Endothelial cell of umbilical vein (primary cell): ENCODE measurements around the gene ELF3. TPM values are rescaled to one million over a fixed set of nuclear protein-coding genes. Genes with fewer than 3 reads are reported as not detected.
"Not testable (repeated sequence)": the region's sequence is repeated elsewhere in the genome, so short reads cannot be mapped to it uniquely, and the experiment has no call there.

Experiments used
- BruUV-seq: library from RNA; stranded (reverse); fragments of 400-500 nt; replicated peaks from 2 replicates; lab custom pipeline; 2021; lab: Mats Ljungman, UMichigan
- CTCF ChIA-PET: fragments of 300-600, 350-600 bp; sonication (Branson Sonifier 250); formaldehyde crosslinking; loops from one replicate; lab custom pipeline; 2021; ENCODE audit warnings: antibody characterized with exemption, inconsistent platforms; lab: Charles Lee
- POLR2A ChIA-PET: fragments of 300-600, 350-600 bp; sonication (Branson Sonifier 250); formaldehyde crosslinking; loops from one replicate; lab custom pipeline; 2021; ENCODE audit warnings: antibody characterized with exemption, inconsistent platforms; lab: Charles Lee
- DNase-seq: peaks from one replicate; pipeline ENCODE4 v3.0.0-alpha.2; 2011; ENCODE audit warnings: low read depth, low spot score
- FAIRE-seq: peaks from 2 replicates; lab custom pipeline; 2011; peaks lifted over from hg19 to GRCh38; lab: Jason Lieb, UNC
- H2AFZ ChIP-seq: 2 replicates; pipeline ENCODE4 v1.6.0; 2012; ENCODE audit warnings: low read depth, low read length, control low read depth, inconsistent platforms
- H3K27ac ChIP-seq: 2 replicates; pipeline ENCODE4 v1.5.1; 2011; ENCODE audit warnings: low read depth, mild to moderate bottlenecking, control low read depth, low read length, moderate library complexity; ENCODE audit not compliant: insufficient read depth
- H3K27me3 ChIP-seq, 2 experiments: 2 replicates each; pipeline versions ENCODE4 v1.6.0 to v1.6.1; 2011; ENCODE audit warnings: low read length in 2 of 2, mixed read lengths in 1 of 2; ENCODE audit not compliant: control insufficient read depth in 2 of 2, insufficient read depth in 2 of 2
- H3K36me3 ChIP-seq, 2 experiments: 2 replicates in 1 of 2; 3 replicates in 1 of 2; pipeline ENCODE4 v1.5.1; 2011; ENCODE audit warnings: low read length in 2 of 2, mild to moderate bottlenecking in 1 of 2, moderate library complexity in 1 of 2; ENCODE audit not compliant: control insufficient read depth in 2 of 2, insufficient read depth in 2 of 2; ENCODE audit errors: extremely low read depth in 1 of 2
- H3K4me1 ChIP-seq: 3 replicates; pipeline ENCODE4 v1.5.1; 2011; ENCODE audit warnings: mild to moderate bottlenecking, low read length; ENCODE audit not compliant: control insufficient read depth, insufficient read depth; ENCODE audit errors: extremely low read depth
- H3K4me2 ChIP-seq: 2 replicates; pipeline ENCODE4 v1.6.1; 2011; ENCODE audit warnings: low read length, control low read depth, mixed read lengths; ENCODE audit not compliant: insufficient read depth
- H3K4me3 ChIP-seq, 3 experiments: fragments of 200-600 bp in 1 of 3; sonication (generic), shearing (Covaris generic) in 1 of 3; replicated peaks in 1 of 3; 2 replicates each; pipeline ENCODE4 v1.5.1; 2011 to 2016; ENCODE audit warnings: control low read depth in 3 of 3, low read length in 3 of 3, mild to moderate bottlenecking in 2 of 3, inconsistent platforms in 1 of 3, low read depth in 1 of 3, moderate library complexity in 1 of 3; ENCODE audit not compliant: insufficient read depth in 1 of 3
- H3K79me2 ChIP-seq: 2 replicates; pipeline ENCODE4 v1.6.0; 2012; ENCODE audit warnings: low read length, inconsistent platforms; ENCODE audit not compliant: control insufficient read depth, insufficient read depth
- H3K9ac ChIP-seq: replicated peaks from 2 replicates; pipeline ENCODE3; 2011; ENCODE audit warnings: low read length, control low read depth; ENCODE audit not compliant: insufficient read depth; ENCODE audit errors: extremely low read depth
- H3K9me1 ChIP-seq: replicated peaks from 3 replicates; pipeline ENCODE4 v1.6.0; 2011; ENCODE audit warnings: mild to moderate bottlenecking, low read length; ENCODE audit not compliant: control insufficient read depth, insufficient read depth; ENCODE audit errors: extremely low read depth
- H3K9me3 ChIP-seq: replicated peaks from 2 replicates; pipeline ENCODE4 v1.5.1; 2012; ENCODE audit warnings: low read length, inconsistent platforms; ENCODE audit not compliant: control insufficient read depth, insufficient read depth
- H4K20me1 ChIP-seq: replicated peaks from 2 replicates; pipeline ENCODE3; 2011; ENCODE audit warnings: mild to moderate bottlenecking, low read length; ENCODE audit not compliant: control insufficient read depth, insufficient read depth; ENCODE audit errors: extremely low read depth
- EZH2 ChIP-seq: IDR thresholded peaks from 2 replicates; pipeline ENCODE4 v1.6.1; 2012; ENCODE audit warnings: borderline replicate concordance, low read depth, mild to moderate bottlenecking, moderate library complexity, low read length, inconsistent platforms; ENCODE audit not compliant: severe bottlenecking
- FOS ChIP-seq: IDR thresholded peaks from 2 replicates; pipeline ENCODE4 v1.6.1; 2011; ENCODE audit warnings: mild to moderate bottlenecking, low read length, moderate library complexity, borderline replicate concordance; ENCODE audit not compliant: insufficient read depth
- GATA2 ChIP-seq: IDR thresholded peaks from 2 replicates; pipeline ENCODE4 v1.7.0; 2011; ENCODE audit warnings: low read depth, mild to moderate bottlenecking, moderate library complexity, mixed read lengths, low read length; ENCODE audit not compliant: insufficient read length, insufficient read depth
- JUN ChIP-seq: IDR thresholded peaks from 2 replicates; pipeline ENCODE4 v1.6.1; 2011; ENCODE audit warnings: borderline replicate concordance, low read depth; ENCODE audit not compliant: insufficient read length, insufficient read depth
- MAX ChIP-seq: IDR thresholded peaks from 2 replicates; pipeline ENCODE4 v1.6.1; 2011; ENCODE audit not compliant: insufficient read depth, insufficient read length
- POLR2A ChIP-seq: IDR thresholded peaks from 2 replicates; pipeline ENCODE4 v1.6.1; 2012; ENCODE audit warnings: low read depth, mild to moderate bottlenecking, control low read depth, low read length
- POLR2AphosphoS5 ChIP-seq: IDR thresholded peaks from 2 replicates; pipeline ENCODE4 v1.6.1; 2012; ENCODE audit warnings: low read depth, mild to moderate bottlenecking, control low read depth, low read length, moderate library complexity; ENCODE audit not compliant: insufficient read depth
- dilution Hi-C: fragments of 300-500 bp; cut with MboI; formaldehyde crosslinking; loops from one replicate; pipeline ENCODE4 v1.15.0; 2019; ENCODE audit warnings: low sequenced_read_pairs; ENCODE audit not compliant: extremely low pct_ligation_motif_present
- intact Hi-C: fragments of 100-400 bp; cut with micrococcal nuclease; formaldehyde crosslinking; loops from one replicate; pipeline ENCODE4 v1.10.0; 2022
- polyA plus RNA-seq, 4 experiments: library from polyadenylated mRNA; depleted of rRNA in 3 of 4; stranded (reverse) in 3 of 4; unstranded in 1 of 4; fragments of >200 nt; gene quantifications; 2 replicates each; pipeline versions ENCODE4 v1.2.1 to v1.2.3, GENCODE V29; 2011 to 2012; ENCODE audit warnings: missing spikeins in 1 of 4
- total RNA-seq: library from RNA; stranded (reverse); gene quantifications from 2 replicates; pipeline ENCODE4 v1.2.3, GENCODE V29; 2021
- TF ChIP-seq, protein P1 (sequence below), 2 donors: IDR thresholded peaks; 1 replicate in 1 of 2; 2 replicates in 1 of 2; pipeline ENCODE4 v1.5.1; 2011; ENCODE audit warnings: low read length in 2 of 2, mild to moderate bottlenecking in 2 of 2, moderate library complexity in 2 of 2, control low read depth in 1 of 2, inconsistent platforms in 1 of 2, low read depth in 1 of 2; ENCODE audit not compliant: insufficient read depth in 1 of 2; ENCODE audit errors: extremely low read depth in 1 of 2

Gene ELF3
- total and polyA plus RNA-seq, 2 donors (not counting 3 experiments of a cell fraction or from before 2014, with no cell fraction given): 0.07 to 0.29 TPM

- dilution Hi-C loops (no loop called here), intact Hi-C loops (no loop called here)
- DNase-seq: no peak
- peaks cover 0 to 3% of the 10 kb centered on the region in 2 experiments for H3K27me3 ChIP-seq
- TF ChIP-seq JUN: no peak
- no peak for TF ChIP-seq GATA2
- TF ChIP-seq POLR2AphosphoS5: no peak
- TF ChIP-seq MAX: no peak
- no peak for TF ChIP-seq EZH2
- TF ChIP-seq FOS: no peak
- TF ChIP-seq, protein P1, sequence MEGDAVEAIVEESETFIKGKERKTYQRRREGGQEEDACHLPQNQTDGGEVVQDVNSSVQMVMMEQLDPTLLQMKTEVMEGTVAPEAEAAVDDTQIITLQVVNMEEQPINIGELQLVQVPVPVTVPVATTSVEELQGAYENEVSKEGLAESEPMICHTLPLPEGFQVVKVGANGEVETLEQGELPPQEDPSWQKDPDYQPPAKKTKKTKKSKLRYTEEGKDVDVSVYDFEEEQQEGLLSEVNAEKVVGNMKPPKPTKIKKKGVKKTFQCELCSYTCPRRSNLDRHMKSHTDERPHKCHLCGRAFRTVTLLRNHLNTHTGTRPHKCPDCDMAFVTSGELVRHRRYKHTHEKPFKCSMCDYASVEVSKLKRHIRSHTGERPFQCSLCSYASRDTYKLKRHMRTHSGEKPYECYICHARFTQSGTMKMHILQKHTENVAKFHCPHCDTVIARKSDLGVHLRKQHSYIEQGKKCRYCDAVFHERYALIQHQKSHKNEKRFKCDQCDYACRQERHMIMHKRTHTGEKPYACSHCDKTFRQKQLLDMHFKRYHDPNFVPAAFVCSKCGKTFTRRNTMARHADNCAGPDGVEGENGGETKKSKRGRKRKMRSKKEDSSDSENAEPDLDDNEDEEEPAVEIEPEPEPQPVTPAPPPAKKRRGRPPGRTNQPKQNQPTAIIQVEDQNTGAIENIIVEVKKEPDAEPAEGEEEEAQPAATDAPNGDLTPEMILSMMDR (IDR thresholded peaks at IDR 0.05; ENCODE audit: extremely low read depth in 1 of 2, insufficient read depth in 1 of 2, low read depth in 1 of 2, low read length in 2 of 2): no peak
- no peak for TF ChIP-seq POLR2A
- no peaks in the 10 kb centered on the region for H3K9me1 ChIP-seq
- H3K4me1 ChIP-seq: peaks cover 11% of the 10 kb centered on the region
- no peak for FAIRE-seq
- no peaks in the 10 kb centered on the region for H4K20me1 ChIP-seq
- H3K4me2 ChIP-seq: no peak overlapping the region
- no peak overlapping the region for H3K27ac ChIP-seq
- no peak overlapping the region for H3K9ac ChIP-seq
- ChIA-PET CTCF (interaction anchor here (0.7 to 1.0 kb wide), 3 partner anchors 26 to 289 kb away, joined by 3 to 5 read pairs (median 4); no protein-coding TSS in a partner anchor), POLR2A (no interaction called here)
- no peak overlapping the region for H3K4me3 ChIP-seq
- no TSS peak for BruUV-seq
- H3K79me2 ChIP-seq: no peaks in the 10 kb centered on the region
- H3K9me3 ChIP-seq: no peaks in the 10 kb centered on the region
- H2AFZ ChIP-seq: no peak overlapping the region
- H3K36me3 ChIP-seq: no peaks in the 10 kb centered on the region
Measured at GRCh38 chr1:202061055-202061454, 50.7 kb downstream of the ELF3 start.

DNA sequence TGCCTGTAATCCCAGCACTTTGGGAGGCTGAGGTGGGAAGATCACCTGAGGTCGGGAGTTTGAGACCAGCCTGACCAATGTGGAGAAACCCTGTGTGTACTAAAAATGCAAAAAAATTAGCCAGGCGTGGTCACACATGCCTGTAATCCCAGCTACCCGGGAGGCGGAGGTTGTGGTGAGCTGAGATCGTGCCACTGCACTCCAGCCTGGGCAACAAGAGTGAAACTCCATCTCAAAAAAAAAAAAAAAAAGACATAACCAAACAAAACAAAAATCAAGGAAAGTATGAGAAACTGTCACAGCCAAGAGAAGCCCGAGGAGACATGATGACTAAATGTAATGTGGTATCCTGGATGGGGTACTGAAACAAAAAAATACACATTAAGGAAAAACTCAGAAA lies 51.4 kb downstream of the ELF3 start:
- H3K27ac ChIP-seq, intact Hi-C loops, BruUV-seq, H4K20me1 ChIP-seq, H3K9ac ChIP-seq, H3K4me3 ChIP-seq, H2AFZ ChIP-seq, FAIRE-seq, H3K79me2 ChIP-seq, H3K9me3 ChIP-seq, DNase-seq, H3K9me1 ChIP-seq, POLR2A ChIA-PET, H3K27me3 ChIP-seq, H3K36me3 ChIP-seq, H3K4me2 ChIP-seq, dilution Hi-C loops: not testable (repeated sequence)
- H3K4me1 ChIP-seq: peaks cover 11% of the 10 kb centered on the region
- CTCF ChIA-PET: interaction anchor here (0.5 to 1.0 kb wide), 4 partner anchors 27 to 288 kb away, joined by 3 to 5 read pairs (median 4); no protein-coding TSS in a partner anchor

GRCh38 chr1:202062636-202063035 lies 52.2 kb downstream of the ELF3 start:
- FAIRE-seq: not testable (repeated sequence)

More at GRCh38 chr1:202062636-202063035, 52.2 kb downstream of the ELF3 start:
- DNase-seq, H3K79me2 ChIP-seq, intact Hi-C loops, H4K20me1 ChIP-seq, BruUV-seq, H3K9me1 ChIP-seq, H3K4me3 ChIP-seq, H3K27ac ChIP-seq, H2AFZ ChIP-seq, POLR2A ChIA-PET, H3K36me3 ChIP-seq, dilution Hi-C loops, H3K4me2 ChIP-seq, H3K9ac ChIP-seq, H3K9me3 ChIP-seq, H3K27me3 ChIP-seq: not testable (repeated sequence)
- CTCF ChIA-PET: interaction anchor here (0.5 kb wide), 1 partner anchor 77 kb away, joined by 3 read pairs; no protein-coding TSS in a partner anchor
- H3K4me1 ChIP-seq: peaks cover 11% of the 10 kb centered on the region
